Purkinje cell (primary cell): ENCODE data around the gene SPOPL. TPM values are rescaled to one million over a fixed set of nuclear protein-coding genes. Genes with fewer than 3 reads are reported as not detected.

Experiments used
- polyA plus RNA-seq: library from polyadenylated mRNA; unstranded; fragments of >200 nt; fragmentation: Nextera tagmentation; gene quantifications from 2 replicates; pipeline ENCODE4 v1.2.1, GENCODE V29; 2014

SPOPL gene
- polyA plus RNA-seq: 6.9 and 7.0 TPM in 2 replicates

GRCh38 chr2:138501425-138502254 lies at the start of gene SPOPL:
SPOPL (plus strand) TSS chr2:138501770; CDS start chr2:138550217, 48,447 bp downstream.

